Effector CD8-positive, alpha-beta T cell (primary cell): ENCODE measurements around the gene RCN1.
"Not testable (repeated sequence)": the region's sequence is repeated elsewhere in the genome, so short reads cannot be mapped to it uniquely, and the experiment has no call there.

ENCODE experiments used
- DNase-seq: peaks from one replicate; lab custom pipeline; 2025; lab: John Stamatoyannopoulos, UW
- total RNA-seq, 4 experiments: gene quantifications; one replicate each; lab custom pipeline; 2026; lab: John Stamatoyannopoulos, UW

RCN1 gene
- 1.1 to 18.4 (median 5.3) reads per million in 4 experiments for total RNA-seq

- no peak for DNase-seq
Measured at GRCh38 chr11:32090545-32091370, at the start of gene RCN1. TSS of gene RCN1 (plus strand) at chr11:32091074. CDS start at chr11:32091197, 123 bp downstream.

- no peak for DNase-seq
Measured at GRCh38 chr11:32043737-32044136, 47.1 kb upstream of the RCN1 start.

- no peak for DNase-seq
Measured at GRCh38 chr11:32044158-32044863, 46.6 kb upstream of the RCN1 start.

- no peak for DNase-seq
Measured at GRCh38 chr11:32045456-32045855, 45.4 kb upstream of the RCN1 start.

- no peak for DNase-seq
Measured at GRCh38 chr11:32050264-32050663, 40.6 kb upstream of the RCN1 start.

GRCh38 chr11:32052215-32052614, 38.7 kb upstream of the RCN1 start:
- DNase-seq: peak; percentile 18

- DNase-seq: no peak
Measured at GRCh38 chr11:32053151-32053888, 37.6 kb upstream of the RCN1 start.

- no peak for DNase-seq
Measured at GRCh38 chr11:32055861-32056260, 35.0 kb upstream of the RCN1 start.

- no peak for DNase-seq
Measured at GRCh38 chr11:32056438-32056837, 34.4 kb upstream of the RCN1 start.

GRCh38 chr11:32059686-32060462, 31.0 kb upstream of the RCN1 start:
- DNase-seq: no peak

- DNase-seq: no peak
Measured at GRCh38 chr11:32062540-32062939, 28.3 kb upstream of the RCN1 start.

GRCh38 chr11:32063031-32063430, 27.8 kb upstream of the RCN1 start:
- DNase-seq: not testable (repeated sequence)

GRCh38 chr11:32065865-32066629, 24.8 kb upstream of the RCN1 start:
- DNase-seq: no peak

- no peak for DNase-seq
Measured at GRCh38 chr11:32068134-32068870, 22.6 kb upstream of the RCN1 start.

- DNase-seq: no peak
Measured at GRCh38 chr11:32069361-32070058, 21.4 kb upstream of the RCN1 start.

GRCh38 chr11:32070692-32071091, 20.2 kb upstream of the RCN1 start:
- DNase-seq: no peak

- no peak for DNase-seq
Measured at GRCh38 chr11:32071811-32072210, 19.1 kb upstream of the RCN1 start.

GRCh38 chr11:32072872-32073643, 17.8 kb upstream of the RCN1 start:
- DNase-seq: no peak

- DNase-seq: no peak
Measured at GRCh38 chr11:32073644-32074026, 17.2 kb upstream of the RCN1 start.
